GM19467 (cell line): ENCODE measurements around the gene RELT.

Experiments used
- ATAC-seq: cut with Tn5 transposase; IDR thresholded peaks from one replicate; pipeline ENCODE4 v1.9.1; 2021; ENCODE audit warnings: mild to moderate bottlenecking, moderate library complexity; ENCODE audit not compliant: unreplicated experiment

Gene RELT

DNA sequence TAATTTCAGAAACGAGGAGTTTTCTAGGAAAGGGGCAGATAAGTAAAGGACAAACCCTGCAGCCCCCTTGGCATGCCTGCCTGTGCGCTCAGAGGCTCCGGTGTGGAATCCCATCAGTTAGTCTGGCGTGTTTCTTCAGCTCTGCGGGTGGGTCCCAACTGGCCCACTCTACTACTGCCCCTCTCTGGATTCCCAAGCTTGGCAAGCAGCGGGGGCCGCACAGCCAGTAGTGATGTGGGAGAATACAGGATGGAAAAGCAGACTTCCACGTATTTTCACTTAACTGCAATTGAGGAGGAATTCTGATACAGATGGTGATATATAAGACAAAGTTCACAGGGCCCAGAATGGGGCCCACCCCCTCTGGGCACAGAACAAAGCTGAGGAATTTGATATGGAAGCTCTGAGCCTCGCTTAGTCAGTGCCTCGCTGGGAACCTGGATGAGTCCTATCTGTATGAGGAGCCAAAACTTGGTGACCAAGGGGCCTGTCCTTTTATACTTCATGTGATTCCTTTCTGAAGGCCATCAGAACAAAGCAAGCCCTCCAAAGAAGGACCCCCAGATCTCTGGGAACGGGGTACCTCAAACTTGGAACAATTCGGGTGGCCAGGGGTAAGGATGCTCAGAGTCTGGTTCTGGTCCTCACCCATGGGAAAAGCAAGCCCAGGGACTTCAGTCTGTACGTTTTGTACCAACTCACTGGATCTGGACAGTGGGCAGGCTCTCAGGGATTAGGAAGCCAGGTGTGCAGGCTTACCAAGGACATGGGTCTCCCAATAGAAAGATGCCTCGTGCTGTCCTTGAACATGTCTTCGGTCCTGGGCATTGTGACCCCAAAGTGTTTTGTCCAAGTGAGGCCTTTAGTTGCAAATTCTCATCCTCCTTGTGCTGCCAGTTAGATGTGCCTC lies 26.0 kb downstream of the RELT start:
- no peak for ATAC-seq

DNA sequence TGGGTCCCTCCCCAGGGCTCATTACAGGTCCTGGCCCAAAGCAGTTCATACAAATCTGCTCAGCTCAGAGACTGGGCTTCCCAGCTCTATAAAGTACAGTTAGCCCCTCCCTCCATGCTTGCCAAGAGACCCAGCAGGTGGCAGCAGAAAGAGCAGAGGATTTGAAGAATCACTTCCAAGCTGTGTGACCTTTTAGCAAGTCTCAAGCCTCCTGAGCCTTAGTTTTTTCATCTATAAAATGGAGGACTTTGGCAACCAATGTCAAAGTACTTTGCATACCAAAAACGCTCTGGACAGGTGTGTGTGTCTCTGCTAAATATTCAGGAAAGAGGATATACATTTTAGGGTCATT lies 26.6 kb downstream of the RELT start:
- ATAC-seq: no peak

DNA sequence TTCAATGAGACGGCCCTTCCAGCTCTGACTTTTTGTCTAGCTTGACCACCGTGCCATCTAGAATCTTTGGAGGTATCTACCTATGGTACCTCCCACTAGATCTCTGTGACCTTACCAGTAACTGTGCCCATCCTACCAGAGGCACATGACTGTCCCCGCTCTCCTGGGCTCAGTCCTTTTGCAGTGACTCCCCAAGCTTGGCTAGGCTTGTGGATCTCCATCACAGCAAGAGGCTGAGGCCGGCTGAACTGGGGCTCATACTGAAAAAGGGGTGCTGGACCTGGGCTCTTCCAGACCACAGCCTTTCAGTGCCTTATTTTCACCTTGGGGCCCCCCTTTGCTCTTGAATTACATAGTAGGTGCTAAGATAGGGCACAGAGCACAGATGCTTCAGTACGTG lies 27.3 kb downstream of the RELT start:
- no peak for ATAC-seq

DNA sequence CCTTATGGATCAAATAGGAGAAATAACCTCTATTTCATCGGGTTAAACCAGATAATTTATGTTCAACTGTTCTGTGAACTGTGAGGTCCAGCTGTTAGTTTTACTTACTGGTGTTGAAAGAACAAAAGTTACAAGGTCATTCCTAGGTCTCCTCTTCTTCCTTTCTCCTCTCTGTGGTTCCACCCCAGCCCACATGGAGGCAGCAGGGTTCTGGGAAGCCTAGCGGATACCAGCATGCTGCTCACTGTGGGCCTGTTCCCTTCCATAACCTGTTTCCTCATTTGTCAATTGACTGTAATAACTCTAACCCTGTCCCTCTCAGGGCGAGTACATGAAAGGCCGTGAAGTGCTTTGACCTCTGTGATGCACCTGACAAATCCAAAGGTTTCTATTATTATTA lies 27.8 kb downstream of the RELT start:
- ATAC-seq: no peak

DNA sequence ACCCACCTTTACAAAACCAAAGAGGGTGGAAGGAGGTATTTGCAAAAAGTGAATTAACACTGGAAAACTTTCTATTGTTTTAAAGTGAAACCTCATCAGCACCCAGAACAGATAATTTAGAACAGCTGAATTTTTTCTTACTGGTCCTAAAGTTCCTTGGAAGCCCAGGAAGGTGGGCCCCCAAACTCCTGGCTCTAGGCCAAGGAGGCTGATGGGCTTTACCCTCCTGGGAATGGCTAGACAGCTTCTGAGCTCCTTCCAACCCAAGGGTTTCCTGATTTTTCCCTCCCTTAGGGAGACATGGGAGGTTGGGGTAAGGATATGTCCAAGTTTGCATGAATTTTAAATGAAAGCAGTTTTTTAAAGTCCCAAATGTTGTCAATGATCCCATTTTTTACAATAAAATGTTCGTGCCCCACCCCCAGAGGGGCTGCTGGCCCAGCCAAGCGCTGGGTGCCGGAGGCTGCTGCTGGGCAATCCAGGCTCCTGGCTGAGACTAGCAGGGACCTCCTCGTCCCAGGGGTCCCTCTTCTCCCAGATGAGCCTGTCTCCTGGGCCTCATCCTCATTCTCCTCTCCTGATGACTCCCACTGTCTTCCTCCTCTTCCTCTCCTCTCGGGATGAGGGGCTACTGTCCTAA lies 28.4 kb downstream of the RELT start:
- no peak for ATAC-seq

DNA sequence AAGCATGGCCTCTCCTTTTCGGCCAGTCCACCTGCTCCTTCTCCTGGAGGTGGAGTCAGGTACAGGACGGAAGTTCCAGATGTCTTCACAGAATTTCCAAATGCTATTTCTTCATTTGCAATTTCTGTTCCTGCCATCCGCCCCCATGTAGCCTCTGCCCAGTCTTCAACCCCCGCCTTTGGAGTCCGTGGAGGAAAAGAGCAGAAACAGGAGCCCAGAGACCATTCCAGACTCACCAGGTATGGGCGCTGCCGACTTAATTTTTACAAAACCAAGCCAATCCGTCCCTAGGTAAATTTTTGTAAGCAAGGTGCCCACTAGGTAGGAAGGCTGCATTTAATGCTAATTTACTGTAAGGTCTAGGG lies 28.9 kb downstream of the RELT start:
- ATAC-seq: no peak

DNA sequence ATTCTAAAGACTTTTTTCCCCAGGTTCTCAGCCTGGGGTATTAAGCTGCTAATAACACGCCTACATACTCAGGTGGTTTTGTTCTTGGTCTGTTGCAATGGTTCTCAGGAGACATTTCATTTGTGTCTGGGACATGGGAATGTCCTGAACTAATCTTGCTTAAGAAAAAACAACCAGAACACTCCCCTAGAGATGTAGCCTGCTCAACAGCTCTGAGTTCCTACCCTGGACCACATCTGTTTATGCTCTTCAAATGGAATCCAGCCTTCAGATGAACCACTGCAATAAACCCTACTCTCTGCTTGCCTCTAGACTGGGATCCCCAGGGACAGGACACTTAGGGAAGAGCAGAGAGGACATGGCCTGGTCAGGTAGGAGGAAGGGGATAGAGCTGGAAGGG lies 29.9 kb downstream of the RELT start:
- ATAC-seq: no peak

DNA sequence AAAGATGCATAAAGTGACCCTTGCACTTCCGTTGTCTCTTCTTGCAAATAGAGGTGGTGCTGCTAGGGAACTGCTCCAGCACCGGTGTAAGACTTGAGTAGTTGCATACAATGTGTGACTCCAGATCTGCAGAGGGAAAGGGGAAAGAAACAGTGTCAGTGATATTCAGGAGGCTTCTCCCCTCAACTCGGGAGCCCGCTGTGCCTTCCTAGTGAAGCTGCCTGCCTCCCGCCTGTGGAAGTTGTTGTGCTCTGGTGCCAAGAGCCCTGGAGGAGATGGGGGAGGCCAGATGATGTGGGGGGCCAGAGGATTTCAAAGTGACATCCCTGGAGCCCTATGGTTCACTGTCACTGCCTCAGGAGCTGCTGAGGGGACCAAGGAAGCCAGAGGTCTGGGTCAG lies 30.4 kb downstream of the RELT start:
- no peak for ATAC-seq

DNA sequence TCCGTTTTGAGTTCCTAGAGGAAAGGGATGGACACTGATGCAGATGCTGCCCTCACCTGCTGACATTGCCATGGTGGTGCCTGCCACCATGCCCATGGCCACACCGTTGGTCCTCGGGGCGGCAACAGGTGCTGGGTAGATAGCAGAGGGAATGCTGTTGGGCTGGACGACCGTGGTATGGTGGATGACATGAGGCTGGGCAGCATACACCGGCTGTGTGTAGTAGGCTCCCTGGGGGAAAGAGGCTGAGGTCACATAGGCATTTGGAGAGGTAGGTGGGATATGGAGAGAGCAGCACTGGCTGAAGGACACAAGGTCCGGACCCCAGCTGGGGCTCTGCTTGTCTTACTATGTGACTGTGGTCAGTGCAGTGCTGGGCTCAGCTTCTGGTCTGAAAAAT lies 33.2 kb downstream of the RELT start:
- no peak for ATAC-seq

DNA sequence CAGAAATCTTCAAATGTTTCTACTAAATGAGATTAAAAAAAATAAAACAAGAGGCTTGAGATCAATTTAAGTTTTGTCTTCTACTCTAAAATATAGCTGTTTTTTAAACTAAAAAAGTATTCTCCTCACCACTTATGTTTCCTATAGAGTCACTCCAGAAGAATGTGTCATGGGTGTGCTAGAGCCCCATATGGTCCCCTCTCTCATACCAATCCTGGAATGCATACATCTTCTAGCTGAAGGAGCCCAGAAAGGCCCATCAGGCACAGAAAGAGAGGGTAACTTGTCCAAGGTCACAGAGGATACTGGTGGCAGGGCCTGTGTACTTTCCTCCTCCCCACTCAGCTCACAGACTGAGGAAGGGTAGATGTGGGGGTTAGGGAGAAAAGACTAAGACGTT lies 34.4 kb downstream of the RELT start:
- ATAC-seq: no peak

DNA sequence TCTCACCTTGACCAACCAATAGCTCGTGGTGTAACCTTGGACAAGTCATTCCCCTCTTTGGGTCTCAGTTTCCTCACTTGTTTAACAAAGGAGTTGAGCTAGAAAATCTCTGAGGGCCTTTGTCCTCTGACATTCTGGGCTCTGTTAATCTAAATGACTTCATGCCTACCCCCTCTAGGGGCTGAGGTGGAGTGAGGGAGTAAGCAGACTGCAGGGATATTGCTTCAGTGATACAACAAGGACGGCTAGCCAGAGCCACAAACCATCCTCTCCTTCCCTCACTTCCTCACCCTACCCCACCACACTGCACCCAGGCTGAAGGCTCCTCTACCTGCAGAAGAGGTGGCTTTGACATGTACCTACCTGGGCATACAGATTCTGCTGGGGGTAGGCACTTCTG lies 34.8 kb downstream of the RELT start:
- no peak for ATAC-seq

DNA sequence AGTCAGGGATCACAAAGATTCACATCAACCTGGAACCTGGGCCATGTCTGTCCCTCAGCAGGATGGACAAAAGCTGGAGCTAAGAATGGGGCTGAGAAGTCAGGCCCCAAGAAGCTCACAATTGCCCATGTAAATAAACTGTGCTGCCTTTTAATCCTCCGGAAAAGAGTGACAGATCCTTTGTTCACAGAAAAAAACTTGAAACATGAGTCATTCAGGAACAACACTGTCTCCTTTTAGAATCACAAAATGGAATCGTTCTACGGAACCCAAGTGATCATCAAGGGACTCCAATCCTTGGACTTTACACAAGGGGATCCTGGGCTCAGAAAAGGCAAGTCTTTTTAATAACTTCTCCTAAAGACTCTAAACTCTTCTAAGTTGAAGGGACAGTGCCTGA lies 36.1 kb downstream of the RELT start:
- no peak for ATAC-seq

DNA sequence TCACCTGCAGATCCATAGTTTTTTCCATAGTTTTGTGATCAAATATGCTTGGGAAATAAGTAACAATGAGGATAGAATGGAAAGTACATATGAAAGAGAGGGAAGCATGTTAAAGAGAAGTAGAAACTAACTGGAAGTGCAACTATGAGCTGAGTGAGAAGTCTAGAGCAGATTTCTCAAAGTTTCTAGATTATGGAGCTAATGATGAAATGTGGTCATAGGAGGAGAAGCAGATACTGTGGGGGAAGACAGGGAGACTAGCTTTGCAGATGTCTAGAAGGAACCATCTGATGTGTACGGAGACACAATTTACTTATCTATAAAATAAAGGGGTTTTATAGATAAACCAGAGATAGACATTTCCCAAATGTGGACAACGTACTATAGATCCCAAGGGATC lies 37.1 kb downstream of the RELT start:
- ATAC-seq: no peak

DNA sequence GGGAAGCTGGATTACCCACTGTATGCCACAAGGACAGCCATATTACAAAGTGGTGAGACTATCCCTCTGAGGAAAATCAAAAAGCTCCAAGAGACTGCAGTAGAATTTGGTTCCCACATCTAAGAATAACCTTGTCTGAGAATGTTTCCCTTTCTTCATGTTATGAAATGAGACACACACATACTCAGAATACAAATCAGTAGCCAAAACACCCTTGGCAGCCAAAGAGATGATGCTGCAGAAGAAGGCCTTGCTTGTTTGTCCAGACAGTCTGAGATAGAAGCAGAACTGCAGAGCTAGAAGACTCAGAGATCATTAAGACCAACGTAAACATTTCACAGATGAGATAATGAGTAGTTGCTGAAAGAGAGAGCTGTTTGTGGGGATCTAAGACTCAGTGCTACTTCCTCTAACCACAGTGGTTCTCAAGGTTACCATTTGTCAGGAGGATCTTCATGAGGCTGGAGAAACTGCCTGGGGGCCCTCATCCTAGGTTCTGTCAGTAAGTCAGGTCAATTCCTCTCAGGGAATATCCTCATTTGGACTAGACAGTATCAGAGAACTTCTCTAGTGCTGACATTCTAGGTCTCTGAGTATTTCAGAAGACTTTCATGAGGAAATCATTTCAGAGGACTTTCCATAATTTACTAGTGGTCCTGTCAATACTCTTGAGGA lies 38.9 kb downstream of the RELT start:
- no peak for ATAC-seq

DNA sequence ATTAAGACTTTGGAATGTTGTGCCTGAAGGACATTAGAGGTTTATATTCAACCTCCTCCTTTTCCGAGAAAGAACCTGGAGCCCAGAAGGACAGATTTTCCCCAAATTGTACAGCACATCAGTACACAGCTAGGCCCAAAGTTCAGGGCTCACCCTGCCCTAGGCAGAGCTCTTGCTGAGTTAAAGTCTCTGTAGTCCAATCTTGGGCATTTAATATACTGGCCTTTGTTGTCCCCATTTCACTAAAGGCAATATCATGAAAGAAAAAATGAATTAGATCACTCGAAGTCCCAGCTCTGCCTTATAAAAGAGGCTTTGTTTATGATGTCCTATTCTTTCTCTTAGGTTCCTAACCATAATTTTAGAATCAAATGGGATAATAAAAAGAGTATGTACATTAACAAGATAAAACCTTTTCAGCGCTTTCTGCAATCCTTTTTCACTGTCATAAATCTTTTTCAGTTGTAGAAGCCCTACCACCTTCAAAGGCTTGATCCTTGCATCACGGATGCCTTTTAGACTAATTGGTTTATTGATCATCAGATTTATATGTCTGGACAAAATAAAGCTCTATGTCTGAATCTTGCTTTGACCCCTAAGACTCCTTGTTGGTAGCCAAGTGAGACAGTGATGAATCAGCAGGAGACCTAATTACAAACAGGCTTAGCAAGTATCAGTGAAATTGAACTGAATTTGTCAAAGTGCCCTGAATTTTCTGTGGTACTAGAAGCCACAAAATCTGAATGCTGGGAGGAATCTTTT lies 39.8 kb downstream of the RELT start:
- ATAC-seq: no peak

DNA sequence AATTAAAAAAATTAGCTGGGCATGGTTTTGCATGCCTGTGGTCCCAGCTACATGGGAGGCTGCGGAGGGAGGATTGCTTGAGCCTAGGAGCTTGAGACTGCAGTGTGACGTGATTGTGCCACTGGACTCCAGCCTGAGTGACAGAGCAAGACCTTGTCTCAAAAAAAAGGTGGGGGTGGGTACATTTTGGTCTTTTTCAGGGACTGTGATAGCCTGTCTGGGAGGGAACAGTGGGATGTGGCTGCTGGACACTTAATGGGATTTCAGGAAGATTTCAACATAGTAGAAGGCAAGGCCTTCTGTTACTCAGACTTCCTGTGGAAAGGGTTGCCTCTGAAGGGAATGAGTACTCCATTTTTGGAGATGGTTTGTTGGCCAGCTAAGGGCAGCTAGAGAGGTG lies 40.6 kb downstream of the RELT start:
- no peak for ATAC-seq

DNA sequence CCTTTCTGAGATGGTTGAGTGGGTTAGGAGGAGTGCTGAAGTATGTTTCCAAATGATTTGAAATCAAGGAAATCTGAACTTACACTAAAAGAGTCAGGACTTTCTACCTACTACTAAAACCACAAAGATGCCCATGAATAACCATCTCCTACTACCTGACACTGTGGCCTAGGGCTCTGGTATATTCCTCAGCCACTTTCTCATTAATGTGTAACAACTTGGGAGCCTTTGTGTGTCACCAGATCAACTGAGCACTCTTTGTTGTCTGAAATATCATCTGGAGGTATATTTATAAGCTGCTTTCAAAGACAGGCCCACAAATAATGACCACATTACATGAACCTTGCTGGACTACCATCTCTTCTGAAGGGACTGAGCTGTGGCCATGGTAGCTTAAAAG lies 43.9 kb downstream of the RELT start:
- ATAC-seq: no peak

DNA sequence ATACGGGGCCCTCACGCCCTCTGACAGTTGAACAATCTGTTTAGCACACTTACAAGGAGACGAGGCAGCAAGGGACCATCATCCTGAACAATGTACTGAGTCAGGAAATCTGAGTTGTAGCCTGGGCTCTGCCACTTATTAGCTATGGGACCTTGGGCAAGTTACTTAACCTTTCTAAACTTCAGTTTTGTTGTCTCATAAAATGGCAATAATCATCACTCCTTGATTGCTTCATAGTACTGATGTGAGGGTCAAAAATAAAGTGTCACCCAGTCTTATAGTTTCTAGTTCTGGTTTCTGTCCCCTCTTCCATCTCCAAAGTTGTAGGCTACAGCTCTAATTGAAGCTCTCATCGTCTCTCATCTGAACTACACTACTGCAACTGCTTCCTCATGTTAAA lies 46.7 kb downstream of the RELT start:
- ATAC-seq: no peak

DNA sequence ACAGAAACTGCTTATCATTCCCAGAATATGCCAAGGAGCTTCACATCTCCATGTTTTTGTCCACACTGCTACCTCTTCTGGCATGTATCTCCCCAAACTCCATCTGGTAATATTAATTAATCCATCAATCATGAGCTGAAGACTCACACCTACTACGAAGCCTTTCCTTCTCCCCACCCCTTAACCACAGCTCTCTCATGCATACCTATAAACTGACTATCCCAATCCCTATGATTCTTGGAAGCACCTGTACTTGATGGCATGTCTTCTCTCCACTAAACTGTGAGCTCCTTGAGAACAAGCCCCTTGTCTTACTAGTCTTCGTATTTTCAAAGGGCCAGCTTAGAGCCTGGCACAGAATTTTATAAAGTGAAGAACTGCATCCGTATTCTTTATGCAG lies 47.3 kb downstream of the RELT start:
- no peak for ATAC-seq

DNA sequence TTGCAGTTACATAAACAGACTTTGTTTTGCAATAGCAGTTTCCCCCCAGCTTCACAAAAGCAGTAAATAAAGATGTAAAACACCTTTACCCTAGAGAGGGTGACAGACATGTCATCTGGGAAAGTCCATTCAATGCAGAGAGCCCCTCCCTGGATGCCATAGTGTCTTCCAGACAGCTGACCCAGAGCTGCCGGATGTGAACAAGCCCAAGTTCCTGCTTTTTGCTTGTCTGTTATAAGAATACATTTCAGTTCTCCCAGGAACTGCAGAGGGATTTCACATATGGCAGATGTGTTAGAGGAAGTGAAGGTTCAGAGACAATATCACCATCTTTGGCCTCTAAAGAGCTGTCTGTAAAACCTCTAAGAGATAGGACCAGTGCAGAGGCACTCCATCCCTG lies 48.9 kb downstream of the RELT start:
- ATAC-seq: no peak

DNA sequence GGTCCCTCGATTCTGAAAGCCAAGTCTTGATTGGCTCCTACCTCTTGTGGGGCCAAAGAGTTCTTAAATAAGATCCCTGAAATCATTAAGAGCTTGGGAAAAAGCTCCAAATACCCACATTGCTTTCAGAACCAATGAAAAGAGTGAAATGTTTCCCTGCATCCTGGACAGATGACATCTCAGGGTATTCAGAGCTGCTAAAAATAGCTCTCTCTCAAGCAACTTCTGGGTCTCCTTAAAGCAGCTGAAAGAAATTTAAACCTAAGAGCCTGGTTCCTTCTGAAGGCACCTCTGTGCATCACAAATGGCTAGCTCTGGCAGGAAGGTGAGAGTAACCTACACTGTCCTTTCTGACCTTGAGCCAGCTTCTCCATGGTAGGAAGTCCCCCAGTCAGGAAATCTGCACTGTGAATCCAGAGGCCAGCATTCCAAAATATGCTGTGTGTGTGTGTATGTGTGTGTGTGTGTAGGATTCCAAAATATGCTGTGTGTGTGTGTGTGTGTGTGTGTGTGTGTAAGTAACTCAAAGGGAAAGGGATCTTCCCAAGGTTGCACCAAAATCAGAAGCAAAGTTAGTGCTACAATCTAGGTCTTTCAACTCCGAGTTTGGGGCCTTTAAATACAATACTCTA lies 50.1 kb downstream of the RELT start:
- no peak for ATAC-seq
